H1 (cell line): ENCODE measurements around the gene RAP2A.

Source experiments
- CBX5 ChIP-seq: fragments of 300-800, 300-1000 bp; sonication (generic); IDR thresholded peaks from 2 replicates; pipeline ENCODE4 v1.7.1; 2016; ENCODE audit warnings: antibody characterized with exemption, low read length, low read depth
- CBX8 ChIP-seq: fragments of 300-800, 300-1000 bp; sonication (generic); IDR thresholded peaks from 2 replicates; pipeline ENCODE4 v1.7.1; 2016; ENCODE audit warnings: low read depth, low read length, borderline replicate concordance
- CEBPB ChIP-seq: IDR thresholded peaks from 2 replicates; pipeline ENCODE4 v1.6.1; 2012; ENCODE audit warnings: low read depth, low read length
- EP300 ChIP-seq, 2 experiments: IDR thresholded peaks; 1 replicate in 1 of 2; 2 replicates in 1 of 2; pipeline ENCODE4 v1.6.1; 2011 to 2012; ENCODE audit warnings: low read depth in 2 of 2, low read length in 2 of 2, mild to moderate bottlenecking in 2 of 2, borderline replicate concordance in 1 of 2, inconsistent platforms in 1 of 2, moderate library complexity in 1 of 2
- EZH2 ChIP-seq: fragments of 200-600 bp; sonication (generic); IDR thresholded peaks from 2 replicates; pipeline ENCODE4 v1.7.1; 2012; ENCODE audit warnings: low read depth, mild to moderate bottlenecking, moderate library complexity, low read length, inconsistent platforms; ENCODE audit not compliant: severe bottlenecking
- HDAC2 ChIP-seq, 2 experiments: fragments of 300-600 bp in 1 of 2; sonication (generic) in 1 of 2; IDR thresholded peaks; 2 replicates each; pipeline ENCODE4 v1.6.1; 2011 to 2012; ENCODE audit warnings: low read depth in 2 of 2, low read length in 2 of 2, mild to moderate bottlenecking in 2 of 2, moderate library complexity in 2 of 2, borderline replicate concordance in 1 of 2, inconsistent platforms in 1 of 2
- JUND ChIP-seq: IDR thresholded peaks from 2 replicates; pipeline ENCODE4 v1.6.1; 2011; ENCODE audit warnings: mild to moderate bottlenecking, improper control_type of control experiment, low read length
- MAX ChIP-seq: IDR thresholded peaks from 2 replicates; pipeline ENCODE4 v1.6.1; 2012; ENCODE audit warnings: inconsistent platforms
- POLR2A ChIP-seq, 2 experiments: IDR thresholded peaks; 1 replicate in 1 of 2; 2 replicates in 1 of 2; pipeline ENCODE4 v1.6.1; 2011; ENCODE audit warnings: low read depth in 2 of 2, low read length in 2 of 2, mild to moderate bottlenecking in 2 of 2; ENCODE audit errors: control extremely low read depth in 1 of 2
- POLR2AphosphoS5 ChIP-seq: IDR thresholded peaks from 2 replicates; pipeline ENCODE4 v1.6.1; 2011; ENCODE audit warnings: low read depth, low read length
- SIN3A ChIP-seq, 2 experiments: IDR thresholded peaks in 1 of 2; conservative IDR thresholded peaks in 1 of 2; 2 replicates each; pipeline ENCODE4 v1.6.1; 2011 to 2012; ENCODE audit warnings: low read length in 2 of 2, improper control_type of control experiment in 1 of 2, low read depth in 1 of 2, mild to moderate bottlenecking in 1 of 2
- SP2 ChIP-seq: IDR thresholded peaks from 2 replicates; pipeline ENCODE4 v1.6.1; 2012; ENCODE audit warnings: mild to moderate bottlenecking, low read length, inconsistent platforms
- TCF12 ChIP-seq: IDR thresholded peaks from 2 replicates; pipeline ENCODE4 v1.6.1; 2011; ENCODE audit warnings: low read depth, mild to moderate bottlenecking, low read length
- TF ChIP-seq, protein P1 (sequence below), 3 experiments: IDR thresholded peaks; 1 replicate in 2 of 3; 2 replicates in 1 of 3; pipeline versions ENCODE4 v1.5.1 to v1.6.1; 2011; ENCODE audit warnings: low read length in 3 of 3, mild to moderate bottlenecking in 3 of 3, inconsistent platforms in 2 of 3, low read depth in 1 of 3, moderate library complexity in 1 of 3; ENCODE audit not compliant: insufficient read depth in 1 of 3; ENCODE audit errors: control extremely low read depth in 1 of 3

- TF ChIP-seq, protein P1, sequence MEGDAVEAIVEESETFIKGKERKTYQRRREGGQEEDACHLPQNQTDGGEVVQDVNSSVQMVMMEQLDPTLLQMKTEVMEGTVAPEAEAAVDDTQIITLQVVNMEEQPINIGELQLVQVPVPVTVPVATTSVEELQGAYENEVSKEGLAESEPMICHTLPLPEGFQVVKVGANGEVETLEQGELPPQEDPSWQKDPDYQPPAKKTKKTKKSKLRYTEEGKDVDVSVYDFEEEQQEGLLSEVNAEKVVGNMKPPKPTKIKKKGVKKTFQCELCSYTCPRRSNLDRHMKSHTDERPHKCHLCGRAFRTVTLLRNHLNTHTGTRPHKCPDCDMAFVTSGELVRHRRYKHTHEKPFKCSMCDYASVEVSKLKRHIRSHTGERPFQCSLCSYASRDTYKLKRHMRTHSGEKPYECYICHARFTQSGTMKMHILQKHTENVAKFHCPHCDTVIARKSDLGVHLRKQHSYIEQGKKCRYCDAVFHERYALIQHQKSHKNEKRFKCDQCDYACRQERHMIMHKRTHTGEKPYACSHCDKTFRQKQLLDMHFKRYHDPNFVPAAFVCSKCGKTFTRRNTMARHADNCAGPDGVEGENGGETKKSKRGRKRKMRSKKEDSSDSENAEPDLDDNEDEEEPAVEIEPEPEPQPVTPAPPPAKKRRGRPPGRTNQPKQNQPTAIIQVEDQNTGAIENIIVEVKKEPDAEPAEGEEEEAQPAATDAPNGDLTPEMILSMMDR (IDR thresholded peaks at IDR 0.05; ENCODE audit: control extremely low read depth in 1 of 3, insufficient read depth in 1 of 3, low read depth in 1 of 3, low read length in 3 of 3) = no peak
- TF ChIP-seq EZH2 (no peak), SIN3A (conservative IDR thresholded peaks at IDR 0.05 in 1 of 2, IDR thresholded peaks at IDR 0.05 in 1 of 2; ENCODE audit: low read depth in 1 of 2, low read length in 2 of 2) (no peak), TCF12 (no peak), CBX5 (no peak), CEBPB (no peak), CBX8 (no peak), SP2 (no peak), POLR2A (IDR thresholded peaks at IDR 0.05; ENCODE audit: control extremely low read depth in 1 of 2, low read depth in 2 of 2, low read length in 2 of 2) (no peak), MAX (no peak), HDAC2 (IDR thresholded peaks at IDR 0.05; ENCODE audit: borderline replicate concordance in 1 of 2, low read depth in 2 of 2, low read length in 2 of 2) (no peak), EP300 (IDR thresholded peaks at IDR 0.05; ENCODE audit: borderline replicate concordance in 1 of 2, low read depth in 2 of 2, low read length in 2 of 2) (no peak), JUND (no peak), POLR2AphosphoS5 (no peak)
Measured at GRCh38 chr13:97517967-97518366, 84.0 kb downstream of the RAP2A start.
